SK-N-SH treated with all-trans-retinoic acid at 6 μM for 48 hours (cell line): ENCODE data around the gene GDPGP1.

Experiments used
- ATAC-seq: fragments of 200-7000 bp; cut with Tn5 transposase; 3 replicates; pipeline ENCODE4 v1.9.1; 2020; ENCODE audit warnings: mild to moderate bottlenecking, moderate library complexity
- BACH2 ChIP-seq: fragments of 250-450 bp; sonication (Bioruptor Pico); IDR thresholded peaks from 2 replicates; pipeline ENCODE4 v1.9.0; 2021; ENCODE audit warnings: mild to moderate bottlenecking, borderline replicate concordance
- CSDC2 ChIP-seq: fragments of 250-450 bp; sonication (Bioruptor Pico); IDR thresholded peaks from 2 replicates; pipeline ENCODE4 v1.5.0; 2020; ENCODE audit warnings: mild to moderate bottlenecking, moderate library complexity
- ESRRG ChIP-seq: fragments of 250-450 bp; sonication (Bioruptor Pico); IDR thresholded peaks from 2 replicates; pipeline ENCODE4 v1.6.1; 2021; ENCODE audit warnings: mild to moderate bottlenecking
- OSR1 ChIP-seq: fragments of 250-450 bp; sonication (Bioruptor Pico); IDR thresholded peaks from 2 replicates; pipeline ENCODE4 v1.8.0; 2022; ENCODE audit warnings: moderate library complexity, mild to moderate bottlenecking, inconsistent platforms
- PPARA ChIP-seq: fragments of 250-450 bp; sonication (Bioruptor Pico); IDR thresholded peaks from 2 replicates; pipeline ENCODE4 v1.5.0; 2020; ENCODE audit warnings: mild to moderate bottlenecking, borderline replicate concordance
- ZFP30 ChIP-seq: fragments of 450-650 bp; formaldehyde crosslinking; IDR thresholded peaks from 2 replicates; pipeline ENCODE4 v1.5.0; 2022; ENCODE audit warnings: mild to moderate bottlenecking, moderate library complexity
- ZNF565 ChIP-seq: fragments of 450-650 bp; formaldehyde crosslinking; conservative IDR thresholded peaks from 2 replicates; pipeline ENCODE4 v1.5.0; 2020; ENCODE audit warnings: low read depth, mild to moderate bottlenecking, moderate library complexity
- ZNF8 ChIP-seq: fragments of 450-650 bp; formaldehyde crosslinking; IDR thresholded peaks from 2 replicates; pipeline ENCODE4 v1.5.0; 2020; ENCODE audit warnings: mild to moderate bottlenecking, moderate library complexity
- TF ChIP-seq, protein P1 (sequence below): fragments of 250-450 bp; sonication (Bioruptor Pico); IDR thresholded peaks from 2 replicates; pipeline ENCODE4 v1.5.1; 2020; ENCODE audit warnings: low read depth, mild to moderate bottlenecking, moderate library complexity
- TF ChIP-seq, protein P2 (sequence below): fragments of 250-450 bp; sonication (Bioruptor Pico); IDR thresholded peaks from 2 replicates; pipeline ENCODE4 v1.5.1; 2021; ENCODE audit warnings: mild to moderate bottlenecking, moderate library complexity
- TF ChIP-seq, protein P3 (sequence below): fragments of 250-450 bp; sonication (Bioruptor Pico); IDR thresholded peaks from 2 replicates; pipeline ENCODE4 v1.8.0; 2020; ENCODE audit warnings: mild to moderate bottlenecking, moderate library complexity, borderline replicate concordance
- TF ChIP-seq, protein P4 (sequence below): fragments of 250-450 bp; sonication (Bioruptor Pico); IDR thresholded peaks from 2 replicates; pipeline ENCODE4 v1.5.0; 2020; ENCODE audit warnings: mild to moderate bottlenecking, moderate library complexity
- TF ChIP-seq, protein P5 (sequence below): fragments of 250-450 bp; sonication (Bioruptor Pico); IDR thresholded peaks from 2 replicates; pipeline ENCODE4 v1.8.0; 2021; ENCODE audit warnings: low read depth, mild to moderate bottlenecking, moderate library complexity, borderline replicate concordance

Gene GDPGP1

DNA sequence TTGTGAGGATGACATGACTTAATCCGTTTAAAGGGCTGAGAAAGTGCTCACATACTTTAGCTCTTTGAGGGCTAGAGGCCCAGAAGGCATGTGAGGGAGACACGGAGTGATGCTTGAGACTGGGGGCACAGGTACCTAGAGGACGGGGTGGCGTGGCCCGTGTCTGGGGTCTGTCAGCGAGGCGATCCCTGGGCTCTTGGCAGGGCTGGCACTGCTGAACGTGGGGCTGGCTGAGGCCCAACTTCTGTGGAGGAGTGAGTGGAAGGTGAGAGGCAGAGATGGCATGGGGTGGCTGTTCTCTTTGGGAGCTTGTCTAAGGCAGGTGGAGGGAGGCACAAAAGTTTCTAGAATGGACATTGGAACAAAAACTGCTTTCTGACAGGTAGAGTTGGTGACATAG, 23.4 kb upstream of the GDPGP1 start (continued):
- TF ChIP-seq, protein P1, sequence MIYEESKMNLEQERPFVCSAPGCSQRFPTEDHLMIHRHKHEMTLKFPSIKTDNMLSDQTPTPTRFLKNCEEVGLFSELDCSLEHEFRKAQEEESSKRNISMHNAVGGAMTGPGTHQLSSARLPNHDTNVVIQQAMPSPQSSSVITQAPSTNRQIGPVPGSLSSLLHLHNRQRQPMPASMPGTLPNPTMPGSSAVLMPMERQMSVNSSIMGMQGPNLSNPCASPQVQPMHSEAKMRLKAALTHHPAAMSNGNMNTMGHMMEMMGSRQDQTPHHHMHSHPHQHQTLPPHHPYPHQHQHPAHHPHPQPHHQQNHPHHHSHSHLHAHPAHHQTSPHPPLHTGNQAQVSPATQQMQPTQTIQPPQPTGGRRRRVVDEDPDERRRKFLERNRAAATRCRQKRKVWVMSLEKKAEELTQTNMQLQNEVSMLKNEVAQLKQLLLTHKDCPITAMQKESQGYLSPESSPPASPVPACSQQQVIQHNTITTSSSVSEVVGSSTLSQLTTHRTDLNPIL (CRISPR knock-in tag), result no peak
- TF ChIP-seq, protein P2, sequence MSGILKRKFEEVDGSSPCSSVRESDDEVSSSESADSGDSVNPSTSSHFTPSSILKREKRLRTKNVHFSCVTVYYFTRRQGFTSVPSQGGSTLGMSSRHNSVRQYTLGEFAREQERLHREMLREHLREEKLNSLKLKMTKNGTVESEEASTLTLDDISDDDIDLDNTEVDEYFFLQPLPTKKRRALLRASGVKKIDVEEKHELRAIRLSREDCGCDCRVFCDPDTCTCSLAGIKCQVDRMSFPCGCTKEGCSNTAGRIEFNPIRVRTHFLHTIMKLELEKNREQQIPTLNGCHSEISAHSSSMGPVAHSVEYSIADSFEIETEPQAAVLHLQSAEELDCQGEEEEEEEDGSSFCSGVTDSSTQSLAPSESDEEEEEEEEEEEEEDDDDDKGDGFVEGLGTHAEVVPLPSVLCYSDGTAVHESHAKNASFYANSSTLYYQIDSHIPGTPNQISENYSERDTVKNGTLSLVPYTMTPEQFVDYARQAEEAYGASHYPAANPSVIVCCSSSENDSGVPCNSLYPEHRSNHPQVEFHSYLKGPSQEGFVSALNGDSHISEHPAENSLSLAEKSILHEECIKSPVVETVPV (CRISPR knock-in tag), result no peak
- TF ChIP-seq, all 23 proteins: peak for 0

DNA sequence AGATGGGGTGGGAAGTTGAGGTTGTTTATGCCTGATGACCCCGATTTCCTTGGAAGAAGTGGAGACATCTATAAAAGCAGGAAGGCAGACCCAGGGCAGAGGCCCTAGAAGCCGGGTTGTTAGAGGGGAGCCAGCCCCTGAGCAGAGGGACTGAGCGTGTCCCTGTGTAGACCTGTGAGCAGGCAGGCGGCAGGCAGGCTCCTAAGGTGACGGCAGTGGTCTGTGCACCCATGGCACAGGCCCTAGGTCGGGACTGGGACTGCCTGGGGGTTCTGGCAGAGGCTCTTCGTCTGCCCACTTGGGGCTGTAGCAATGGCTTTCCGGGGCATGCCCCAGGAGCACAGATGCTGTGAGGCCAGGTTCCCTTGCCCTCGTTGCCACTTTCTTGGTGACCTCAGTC, 23.0 kb upstream of the GDPGP1 start:
- TF ChIP-seq, protein P3, sequence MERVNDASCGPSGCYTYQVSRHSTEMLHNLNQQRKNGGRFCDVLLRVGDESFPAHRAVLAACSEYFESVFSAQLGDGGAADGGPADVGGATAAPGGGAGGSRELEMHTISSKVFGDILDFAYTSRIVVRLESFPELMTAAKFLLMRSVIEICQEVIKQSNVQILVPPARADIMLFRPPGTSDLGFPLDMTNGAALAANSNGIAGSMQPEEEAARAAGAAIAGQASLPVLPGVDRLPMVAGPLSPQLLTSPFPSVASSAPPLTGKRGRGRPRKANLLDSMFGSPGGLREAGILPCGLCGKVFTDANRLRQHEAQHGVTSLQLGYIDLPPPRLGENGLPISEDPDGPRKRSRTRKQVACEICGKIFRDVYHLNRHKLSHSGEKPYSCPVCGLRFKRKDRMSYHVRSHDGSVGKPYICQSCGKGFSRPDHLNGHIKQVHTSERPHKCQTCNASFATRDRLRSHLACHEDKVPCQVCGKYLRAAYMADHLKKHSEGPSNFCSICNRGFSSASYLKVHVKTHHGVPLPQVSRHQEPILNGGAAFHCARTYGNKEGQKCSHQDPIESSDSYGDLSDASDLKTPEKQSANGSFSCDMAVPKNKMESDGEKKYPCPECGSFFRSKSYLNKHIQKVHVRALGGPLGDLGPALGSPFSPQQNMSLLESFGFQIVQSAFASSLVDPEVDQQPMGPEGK (CRISPR knock-in tag), result no peak
- TF ChIP-seq ZFP30 (CRISPR knock-in tag) (no peak), OSR1 (CRISPR knock-in tag) (no peak)
- TF ChIP-seq, protein P2 (CRISPR knock-in tag), result no peak
- TF ChIP-seq, protein P4, sequence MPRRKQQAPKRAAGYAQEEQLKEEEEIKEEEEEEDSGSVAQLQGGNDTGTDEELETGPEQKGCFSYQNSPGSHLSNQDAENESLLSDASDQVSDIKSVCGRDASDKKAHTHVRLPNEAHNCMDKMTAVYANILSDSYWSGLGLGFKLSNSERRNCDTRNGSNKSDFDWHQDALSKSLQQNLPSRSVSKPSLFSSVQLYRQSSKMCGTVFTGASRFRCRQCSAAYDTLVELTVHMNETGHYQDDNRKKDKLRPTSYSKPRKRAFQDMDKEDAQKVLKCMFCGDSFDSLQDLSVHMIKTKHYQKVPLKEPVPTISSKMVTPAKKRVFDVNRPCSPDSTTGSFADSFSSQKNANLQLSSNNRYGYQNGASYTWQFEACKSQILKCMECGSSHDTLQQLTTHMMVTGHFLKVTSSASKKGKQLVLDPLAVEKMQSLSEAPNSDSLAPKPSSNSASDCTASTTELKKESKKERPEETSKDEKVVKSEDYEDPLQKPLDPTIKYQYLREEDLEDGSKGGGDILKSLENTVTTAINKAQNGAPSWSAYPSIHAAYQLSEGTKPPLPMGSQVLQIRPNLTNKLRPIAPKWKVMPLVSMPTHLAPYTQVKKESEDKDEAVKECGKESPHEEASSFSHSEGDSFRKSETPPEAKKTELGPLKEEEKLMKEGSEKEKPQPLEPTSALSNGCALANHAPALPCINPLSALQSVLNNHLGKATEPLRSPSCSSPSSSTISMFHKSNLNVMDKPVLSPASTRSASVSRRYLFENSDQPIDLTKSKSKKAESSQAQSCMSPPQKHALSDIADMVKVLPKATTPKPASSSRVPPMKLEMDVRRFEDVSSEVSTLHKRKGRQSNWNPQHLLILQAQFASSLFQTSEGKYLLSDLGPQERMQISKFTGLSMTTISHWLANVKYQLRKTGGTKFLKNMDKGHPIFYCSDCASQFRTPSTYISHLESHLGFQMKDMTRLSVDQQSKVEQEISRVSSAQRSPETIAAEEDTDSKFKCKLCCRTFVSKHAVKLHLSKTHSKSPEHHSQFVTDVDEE (CRISPR knock-in tag), result no peak
- TF ChIP-seq, all 23 proteins: peak for 0
- 0 out of 3 replicates have a peak, but pooled peaks have one; percentile 10 for ATAC-seq

DNA sequence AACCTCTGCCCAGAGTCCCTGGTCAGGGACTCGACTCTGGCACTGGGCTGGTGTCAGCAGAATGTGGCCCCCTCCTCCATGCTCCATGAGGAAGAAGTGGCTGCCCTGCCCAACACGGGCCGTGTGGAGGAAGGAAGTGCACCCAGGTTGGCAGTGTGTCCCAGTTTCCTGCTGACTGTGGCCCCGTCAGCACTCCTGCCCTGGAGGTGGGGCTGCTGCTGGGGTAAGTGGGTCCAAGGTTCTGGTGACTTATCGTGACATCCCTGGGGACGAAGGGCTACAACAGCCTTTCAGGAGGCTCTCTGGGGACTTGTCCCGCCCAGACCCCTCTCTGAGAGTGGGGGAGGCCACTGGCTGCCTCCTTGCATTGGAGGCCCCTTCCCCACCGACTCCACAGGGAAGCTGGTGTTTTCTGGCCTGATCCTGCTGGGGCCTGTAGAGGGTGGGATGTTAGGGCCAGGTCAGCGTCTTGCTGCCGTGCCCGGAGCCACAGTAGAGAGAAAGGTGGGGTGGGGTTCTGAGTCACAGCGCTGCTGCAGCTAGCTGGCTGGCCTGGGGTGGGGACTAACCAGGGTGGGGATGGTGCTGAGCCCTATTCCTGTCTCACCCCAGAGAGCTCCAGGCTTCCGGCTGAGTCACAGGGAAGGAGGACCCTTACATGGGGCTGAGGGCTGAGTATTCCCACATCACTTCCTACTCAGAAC, 22.4 kb upstream of the GDPGP1 start:
- TF ChIP-seq BACH2, result no peak
- no peak for TF ChIP-seq CSDC2
- TF ChIP-seq, protein P5, sequence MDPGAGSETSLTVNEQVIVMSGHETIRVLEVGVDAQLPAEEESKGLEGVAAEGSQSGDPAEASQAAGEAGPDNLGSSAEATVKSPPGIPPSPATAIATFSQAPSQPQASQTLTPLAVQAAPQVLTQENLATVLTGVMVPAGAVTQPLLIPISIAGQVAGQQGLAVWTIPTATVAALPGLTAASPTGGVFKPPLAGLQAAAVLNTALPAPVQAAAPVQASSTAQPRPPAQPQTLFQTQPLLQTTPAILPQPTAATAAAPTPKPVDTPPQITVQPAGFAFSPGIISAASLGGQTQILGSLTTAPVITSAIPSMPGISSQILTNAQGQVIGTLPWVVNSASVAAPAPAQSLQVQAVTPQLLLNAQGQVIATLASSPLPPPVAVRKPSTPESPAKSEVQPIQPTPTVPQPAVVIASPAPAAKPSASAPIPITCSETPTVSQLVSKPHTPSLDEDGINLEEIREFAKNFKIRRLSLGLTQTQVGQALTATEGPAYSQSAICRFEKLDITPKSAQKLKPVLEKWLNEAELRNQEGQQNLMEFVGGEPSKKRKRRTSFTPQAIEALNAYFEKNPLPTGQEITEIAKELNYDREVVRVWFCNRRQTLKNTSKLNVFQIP (CRISPR knock-in tag), result no peak
- no peak for TF ChIP-seq ZNF565 (CRISPR knock-in tag)
- TF ChIP-seq ZNF8, result no peak
- no peak for TF ChIP-seq PPARA (CRISPR knock-in tag)
- no peak for TF ChIP-seq ZFP30 (CRISPR knock-in tag)
- TF ChIP-seq, protein P1 (CRISPR knock-in tag), result no peak
- no peak for TF ChIP-seq ESRRG (CRISPR knock-in tag)
- peak; percentile 67 for ATAC-seq
